Retina (tissue), 1 donor: ENCODE results near the gene BDKRB1.

Source experiments
- DNase-seq: peaks from one replicate; pipeline ENCODE4 v3.0.0-alpha.2; 2016

The BDKRB1 gene

DNA sequence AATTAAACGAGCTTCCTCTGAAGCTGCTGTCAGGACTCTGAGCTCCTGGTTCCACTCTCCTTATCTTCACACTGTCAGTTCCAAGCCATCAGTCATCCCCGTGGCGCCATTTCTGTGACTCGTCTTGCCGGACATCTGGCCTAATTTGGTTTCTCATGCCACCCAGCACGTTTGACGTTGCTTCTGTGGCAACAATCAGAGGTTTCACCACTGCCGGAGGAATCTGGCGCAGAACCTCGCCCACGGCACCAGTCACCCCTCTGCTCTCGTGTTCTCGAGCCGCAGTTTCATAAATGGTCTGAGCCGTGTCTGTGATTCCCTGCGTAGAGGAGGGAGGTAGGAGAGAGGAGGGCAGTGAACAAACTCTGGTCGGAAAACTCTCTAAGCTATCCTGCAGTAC, 29.7 kb downstream of the BDKRB1 start:
- DNase-seq, result no peak

DNA sequence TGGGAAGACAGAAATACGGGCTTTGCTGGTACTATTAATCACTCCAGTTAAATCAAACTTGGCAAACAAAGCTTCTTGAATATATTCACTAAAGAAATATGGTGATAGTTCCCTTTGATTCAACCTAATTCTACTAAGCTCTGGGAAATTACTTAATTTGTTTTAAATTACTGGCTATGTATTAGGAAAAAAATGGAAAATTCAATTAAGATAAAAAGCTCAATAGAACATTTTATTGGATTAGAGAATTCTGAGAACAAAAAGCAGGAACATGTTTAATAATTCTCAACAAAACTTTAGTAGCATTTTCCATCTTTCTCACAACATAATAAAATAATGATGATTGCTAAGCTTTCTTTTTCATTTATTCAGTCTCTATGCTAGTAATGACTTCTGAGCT, 30.2 kb downstream of the BDKRB1 start:
- no peak for DNase-seq

GRCh38 chr14:96287856-96288255, 31.8 kb downstream of the BDKRB1 start:
- DNase-seq, result no peak

DNA sequence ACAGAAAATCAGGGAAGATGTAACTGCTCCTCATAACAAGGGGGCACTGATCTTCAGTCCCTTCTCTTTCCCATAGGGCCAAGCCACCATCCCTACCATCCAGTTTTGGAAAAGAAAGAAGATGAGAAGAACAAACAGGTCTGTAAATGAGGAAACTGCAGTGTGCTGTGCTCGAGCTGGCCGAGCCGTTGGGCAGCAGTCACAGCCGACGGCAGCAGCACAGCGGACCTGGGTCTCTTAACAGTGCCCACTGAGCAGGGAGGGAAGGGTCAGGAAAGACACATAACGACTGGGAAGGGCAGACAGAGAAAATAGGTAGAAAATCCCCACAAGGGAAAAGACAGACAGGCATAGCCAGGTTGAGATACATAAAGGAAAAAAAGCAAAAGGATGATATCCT, 38.2 kb downstream of the BDKRB1 start:
- DNase-seq, result no peak

- DNase-seq, result no peak
Measured at GRCh38 chr14:96297000-96297399, 41.0 kb downstream of the BDKRB1 start.

DNA sequence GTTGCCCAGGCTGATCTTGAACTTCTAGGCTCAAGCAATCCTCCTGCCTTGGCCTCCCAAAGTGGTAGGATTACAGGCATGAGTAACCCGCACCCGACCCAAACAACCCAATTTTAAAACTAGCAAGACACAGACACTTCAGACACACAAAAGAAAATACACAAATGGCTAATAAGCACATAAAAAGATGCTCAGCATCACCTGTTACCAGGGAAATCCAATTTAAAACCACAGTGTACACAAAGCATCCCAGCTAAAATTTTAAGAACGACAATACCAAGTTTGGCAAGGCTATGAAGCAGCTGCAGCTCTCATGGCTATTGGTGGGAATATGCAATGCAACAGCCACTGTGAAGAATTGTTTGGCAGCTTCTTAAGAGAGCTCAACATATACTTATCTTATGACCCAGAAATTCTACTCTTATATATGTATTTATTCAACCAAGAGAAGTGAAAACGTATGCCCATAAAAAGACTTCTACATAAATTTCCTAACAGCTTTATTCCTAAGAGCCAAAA, 42.0 kb downstream of the BDKRB1 start:
- no peak for DNase-seq

DNA sequence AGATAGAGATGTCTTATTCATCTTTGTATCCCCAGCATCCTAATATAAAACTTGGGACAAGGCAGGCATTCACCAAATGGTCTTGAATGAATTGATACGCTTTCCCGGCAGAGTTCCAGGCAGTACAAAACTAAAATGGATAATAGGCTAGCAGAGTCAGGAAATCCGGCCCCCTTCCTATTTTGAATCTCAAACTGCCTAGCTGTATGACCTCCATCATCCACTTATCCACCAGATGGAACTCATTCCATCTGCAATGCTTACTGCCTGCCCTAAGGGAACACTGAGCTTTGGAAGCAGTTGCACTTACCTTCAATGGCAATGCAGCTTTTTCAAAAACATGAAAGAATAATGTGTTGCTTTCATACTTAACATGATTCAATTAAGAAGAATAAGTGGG, 43.4 kb downstream of the BDKRB1 start:
- no peak for DNase-seq

DNA sequence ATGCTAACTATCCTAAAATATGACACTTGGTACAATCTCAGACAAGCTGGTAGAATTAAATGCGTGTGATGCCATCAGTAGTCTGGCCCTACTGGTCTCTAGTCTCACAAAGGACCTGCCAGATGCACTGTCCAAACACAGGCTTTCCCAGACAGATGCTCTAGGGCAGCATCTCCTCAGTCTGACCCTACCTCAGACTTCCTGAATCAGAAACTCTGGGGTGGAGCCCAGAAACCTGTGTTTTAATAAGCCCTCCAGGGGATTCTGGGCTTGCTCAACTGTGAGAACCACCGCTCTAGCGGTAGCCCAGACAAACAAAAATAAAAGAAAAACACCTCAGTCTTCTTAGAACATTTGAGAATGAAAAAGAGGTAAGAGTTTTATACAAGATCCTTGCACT, 48.0 kb downstream of the BDKRB1 start:
- DNase-seq, result no peak

DNA sequence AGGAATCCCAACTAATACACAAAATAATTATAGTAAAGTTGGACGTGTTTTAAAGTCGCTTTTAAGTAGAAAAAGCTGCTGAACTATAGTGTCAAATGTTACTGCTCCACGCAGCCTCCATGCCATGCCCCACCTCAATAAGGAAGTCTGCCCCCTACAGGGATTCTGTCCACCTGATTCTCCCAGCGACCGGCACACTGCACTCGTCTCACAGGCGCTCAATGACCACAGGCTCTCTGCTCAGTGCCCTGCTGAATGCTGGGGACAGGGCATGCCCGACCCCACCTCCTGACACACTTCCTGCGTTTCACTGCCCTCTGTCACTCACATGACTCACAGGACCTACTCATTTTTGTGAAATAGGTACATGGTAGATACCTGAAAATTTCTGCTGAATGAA, 48.9 kb downstream of the BDKRB1 start:
- DNase-seq, result no peak

- DNase-seq, result no peak
Measured at GRCh38 chr14:96307434-96307833, 51.4 kb downstream of the BDKRB1 start.

GRCh38 chr14:96309133-96309895, 53.3 kb downstream of the BDKRB1 start:
- DNase-seq, result no peak

GRCh38 chr14:96309896-96310330, 53.9 kb downstream of the BDKRB1 start:
- DNase-seq, result no peak

DNA sequence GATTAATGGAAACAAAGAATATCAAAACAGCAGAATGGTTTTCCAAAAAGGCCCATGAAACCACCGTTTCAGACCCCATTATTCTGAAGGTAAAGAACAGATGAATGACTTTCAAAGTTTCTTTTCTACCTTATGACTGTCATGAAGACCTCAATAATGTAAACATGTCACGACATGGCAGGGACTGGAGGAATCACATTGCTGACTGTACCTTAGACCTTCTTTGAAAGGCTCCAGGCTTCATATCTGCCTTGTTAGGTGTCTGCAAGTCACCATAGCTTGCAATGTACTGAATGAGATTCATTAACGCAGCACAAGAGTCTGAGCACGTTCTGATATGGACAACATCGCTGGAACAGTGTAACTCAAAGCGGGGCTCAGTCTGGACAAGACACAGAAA, 54.9 kb downstream of the BDKRB1 start:
- DNase-seq, result no peak
